Measurements from ENCODE around the gene KCND3.

DNA sequence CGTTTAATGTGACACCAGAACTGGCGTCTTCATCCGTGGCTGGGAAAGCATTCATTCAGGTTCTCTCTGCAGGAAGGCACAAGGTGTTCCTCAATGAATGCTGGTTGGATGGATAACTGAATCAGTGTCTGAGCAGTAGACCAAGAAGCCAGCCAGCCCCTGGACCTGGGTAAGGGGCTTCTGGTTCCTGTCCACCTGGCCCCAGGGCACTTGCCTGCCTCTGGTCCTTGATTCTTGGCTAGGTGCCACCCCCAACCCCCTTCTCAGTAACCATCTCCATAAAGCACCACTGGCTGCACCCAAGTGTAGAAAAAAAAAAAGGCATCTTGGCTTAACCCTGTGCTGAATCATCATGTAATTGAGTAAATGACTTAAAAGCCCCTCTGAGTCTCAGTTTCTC lies 59.1 kb downstream of the KCND3 start:
- TF ChIP-seq, protein P1, sequence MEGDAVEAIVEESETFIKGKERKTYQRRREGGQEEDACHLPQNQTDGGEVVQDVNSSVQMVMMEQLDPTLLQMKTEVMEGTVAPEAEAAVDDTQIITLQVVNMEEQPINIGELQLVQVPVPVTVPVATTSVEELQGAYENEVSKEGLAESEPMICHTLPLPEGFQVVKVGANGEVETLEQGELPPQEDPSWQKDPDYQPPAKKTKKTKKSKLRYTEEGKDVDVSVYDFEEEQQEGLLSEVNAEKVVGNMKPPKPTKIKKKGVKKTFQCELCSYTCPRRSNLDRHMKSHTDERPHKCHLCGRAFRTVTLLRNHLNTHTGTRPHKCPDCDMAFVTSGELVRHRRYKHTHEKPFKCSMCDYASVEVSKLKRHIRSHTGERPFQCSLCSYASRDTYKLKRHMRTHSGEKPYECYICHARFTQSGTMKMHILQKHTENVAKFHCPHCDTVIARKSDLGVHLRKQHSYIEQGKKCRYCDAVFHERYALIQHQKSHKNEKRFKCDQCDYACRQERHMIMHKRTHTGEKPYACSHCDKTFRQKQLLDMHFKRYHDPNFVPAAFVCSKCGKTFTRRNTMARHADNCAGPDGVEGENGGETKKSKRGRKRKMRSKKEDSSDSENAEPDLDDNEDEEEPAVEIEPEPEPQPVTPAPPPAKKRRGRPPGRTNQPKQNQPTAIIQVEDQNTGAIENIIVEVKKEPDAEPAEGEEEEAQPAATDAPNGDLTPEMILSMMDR (IDR thresholded peaks at IDR 0.05; ENCODE audit: low read length) = no peak
- no peak for TF ChIP-seq EZH2 (IDR thresholded peaks at IDR 0.05; ENCODE audit: borderline replicate concordance, low read length)
